RWPE2 (cell line): ENCODE measurements around the gene HOXB4.

Experiments used
- ATAC-seq: fragments of 200-7000 bp; cut with Tn5 transposase; 3 replicates; pipeline ENCODE4 v1.9.1; 2021; ENCODE audit warnings: low read depth
- DNase-seq: peaks from one replicate; pipeline ENCODE4 v3.0.0-alpha.2; 2020; ENCODE audit warnings: low spot score
- H3K27ac ChIP-seq: fragments of 450-650 bp; 2 replicates; pipeline ENCODE4 v1.5.1; 2017; ENCODE audit warnings: mild to moderate bottlenecking; ENCODE audit not compliant: poor library complexity, severe bottlenecking
- H3K27me3 ChIP-seq: fragments of 250-450 bp; sonication (Bioruptor Pico); 2 replicates; pipeline ENCODE4 v1.5.1; 2021; ENCODE audit warnings: mild to moderate bottlenecking, moderate library complexity; ENCODE audit not compliant: insufficient read depth, poor library complexity, severe bottlenecking
- H3K36me3 ChIP-seq: fragments of 250-450 bp; sonication (Bioruptor Pico); 2 replicates; pipeline ENCODE4 v1.5.1; 2020; ENCODE audit warnings: low read depth, mild to moderate bottlenecking, moderate library complexity
- H3K4me1 ChIP-seq: fragments of 250-450 bp; sonication (Bioruptor Pico); 2 replicates; pipeline ENCODE4 v1.5.1; 2021; ENCODE audit warnings: mild to moderate bottlenecking, moderate library complexity; ENCODE audit not compliant: insufficient read depth, poor library complexity, severe bottlenecking
- H3K4me3 ChIP-seq: fragments of 250-450 bp; sonication (Bioruptor Pico); 2 replicates; pipeline ENCODE4 v1.5.1; 2021; ENCODE audit warnings: mild to moderate bottlenecking, moderate library complexity; ENCODE audit not compliant: severe bottlenecking
- H3K9me3 ChIP-seq: fragments of 250-450 bp; sonication (Bioruptor Pico); 2 replicates; pipeline ENCODE4 v1.5.1; 2021; ENCODE audit warnings: mild to moderate bottlenecking, moderate library complexity; ENCODE audit not compliant: severe bottlenecking
- CTCF ChIP-seq: fragments of 450-650 bp; IDR thresholded peaks from one replicate; pipeline ENCODE4 v1.5.1; 2017; ENCODE audit warnings: mild to moderate bottlenecking, moderate library complexity; ENCODE audit not compliant: poor library complexity, severe bottlenecking

Gene HOXB4

GRCh38 chr17:48596735-48597527 lies 18.8 kb upstream of the HOXB4 start:
- Histone ChIP-seq H3K4me3 (peak overlapping the region; percentile 38), H3K27me3 (no peaks in the 10 kb centered on the region)
- no peak for DNase-seq

DNA sequence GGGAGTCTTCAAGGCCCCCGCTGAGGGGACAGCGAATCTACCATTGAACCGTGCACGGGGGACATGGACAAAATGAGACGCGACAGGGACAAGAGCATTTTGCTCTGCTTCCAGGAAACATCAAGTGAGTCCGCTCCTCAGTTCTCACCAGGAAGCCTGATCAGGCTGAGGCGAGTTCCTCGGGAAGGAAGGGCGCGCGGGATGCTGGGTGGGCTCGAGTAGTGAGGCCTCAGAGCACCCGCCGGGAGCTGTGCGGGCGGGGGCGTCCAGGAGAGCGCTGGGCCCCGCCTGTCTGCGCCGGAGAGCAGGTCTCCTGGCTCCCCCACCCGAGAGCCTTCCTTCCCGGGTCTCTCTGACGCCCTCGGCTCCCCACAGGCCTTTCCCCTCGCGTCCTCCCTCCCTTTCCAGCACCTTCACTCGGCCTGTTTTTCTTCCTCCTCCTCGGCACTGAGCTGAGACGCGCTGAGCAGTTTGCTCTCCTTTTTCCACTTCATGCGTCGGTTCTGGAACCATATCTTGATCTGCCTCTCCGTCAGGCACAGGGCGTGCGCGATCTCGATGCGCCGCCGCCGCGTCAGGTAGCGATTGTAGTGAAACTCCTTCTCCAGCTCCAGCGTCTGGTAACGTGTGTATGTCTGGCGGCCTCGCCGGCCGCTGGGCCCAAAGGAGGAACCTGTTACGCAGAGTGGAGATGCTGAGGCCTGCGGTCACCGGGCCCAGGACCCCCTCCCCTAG lies 18.0 kb upstream of the HOXB4 start:
- H3K9me3 ChIP-seq, result no peaks in the 10 kb centered on the region
- H3K4me1 ChIP-seq, result no peaks in the 10 kb centered on the region
- TF ChIP-seq CTCF, result no peak
- no peak overlapping the region for H3K27ac ChIP-seq
- no peak overlapping the region for H3K4me3 ChIP-seq
- no peaks in the 10 kb centered on the region for H3K27me3 ChIP-seq
- no peak for DNase-seq
- H3K36me3 ChIP-seq, result no peaks in the 10 kb centered on the region
- ATAC-seq, result no peak

More at GRCh38 chr17:48596735-48597527, 18.8 kb upstream of the HOXB4 start:
- 0 out of 3 replicates have a peak, but pooled peaks have one; percentile 4 for ATAC-seq
- no peaks in the 10 kb centered on the region for H3K9me3 ChIP-seq
- H3K27ac ChIP-seq, result no peak overlapping the region
- peaks cover 4% of the 10 kb centered on the region for H3K4me1 ChIP-seq
- no peaks in the 10 kb centered on the region for H3K36me3 ChIP-seq
- TF ChIP-seq CTCF, result no peak

- no peak for DNase-seq
- Histone ChIP-seq H3K9me3 (no peaks in the 10 kb centered on the region), H3K4me3 (no peak overlapping the region), H3K27me3 (no peaks in the 10 kb centered on the region), H3K27ac (no peak overlapping the region), H3K36me3 (no peaks in the 10 kb centered on the region), H3K4me1 (no peaks in the 10 kb centered on the region)
- no peak for ATAC-seq
- TF ChIP-seq CTCF, result no peak
These were observed 17.3 kb upstream of the HOXB4 start for GRCh38 chr17:48595278-48595999.

GRCh38 chr17:48594538-48595277 lies 16.6 kb upstream of the HOXB4 start:
- no peaks in the 10 kb centered on the region for H3K36me3 ChIP-seq
- H3K4me3 ChIP-seq, result no peak overlapping the region
- no peaks in the 10 kb centered on the region for H3K4me1 ChIP-seq
- ATAC-seq (no peak), DNase-seq (no peak)
- no peak overlapping the region for H3K27ac ChIP-seq
- no peak for TF ChIP-seq CTCF
- H3K27me3 ChIP-seq, result no peaks in the 10 kb centered on the region
- H3K9me3 ChIP-seq, result no peaks in the 10 kb centered on the region
